ENCODE data around the gene EFCAB14. TPM values are rescaled to one million over a fixed set of nuclear protein-coding genes. Genes with fewer than 3 reads are reported as not detected.

The EFCAB14 gene
- total and polyA plus RNA-seq, 2 donors (not counting 3 experiments of a cell fraction or from before 2014, with no cell fraction given): 30.0 to 81.7 TPM

DNA sequence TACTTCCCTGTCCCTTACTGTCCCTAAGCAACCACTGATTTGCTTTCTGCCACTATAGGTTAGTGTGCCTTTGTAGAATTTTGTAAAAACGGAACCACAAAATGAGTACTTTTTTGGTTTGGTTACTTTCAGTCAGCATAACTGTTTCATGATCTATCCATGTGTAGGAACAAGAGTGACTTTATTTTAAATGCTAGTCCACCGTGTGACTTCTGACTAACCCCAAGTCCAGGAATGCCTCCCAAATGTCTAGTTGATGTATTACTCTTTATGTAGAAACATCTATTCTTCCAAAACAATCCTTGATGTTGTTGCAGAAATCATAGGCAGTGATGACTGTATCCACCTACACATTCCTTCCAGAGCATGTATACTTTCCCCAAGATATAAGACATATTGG lies 72.1 kb downstream of the EFCAB14 start:
- Histone ChIP-seq H3K36me3 (ENCODE audit: control insufficient read depth in 2 of 2, extremely low read depth in 1 of 2, insufficient read depth in 2 of 2, low read length in 2 of 2) (peaks cover 2 to 6% of the 10 kb centered on the region in 2 experiments), H3K9ac (replicated peaks; ENCODE audit: extremely low read depth, insufficient read depth, low read length) (no peak overlapping the region), H3K4me3 (replicated peaks in 1 of 3; ENCODE audit: insufficient read depth in 1 of 3, low read depth in 1 of 3, low read length in 3 of 3) (no peak overlapping the region), H3K27me3 (ENCODE audit: control insufficient read depth in 2 of 2, insufficient read depth in 2 of 2, low read length in 2 of 2) (no peaks in the 10 kb centered on the region), H3K9me1 (replicated peaks; ENCODE audit: control insufficient read depth, extremely low read depth, insufficient read depth, low read length) (no peaks in the 10 kb centered on the region), H3K79me2 (ENCODE audit: control insufficient read depth, insufficient read depth, low read length) (no peaks in the 10 kb centered on the region), H3K27ac (ENCODE audit: insufficient read depth, low read depth, low read length) (no peak overlapping the region), H4K20me1 (replicated peaks; ENCODE audit: control insufficient read depth, extremely low read depth, insufficient read depth, low read length) (no peaks in the 10 kb centered on the region), H3K9me3 (replicated peaks; ENCODE audit: control insufficient read depth, insufficient read depth, low read length) (no peaks in the 10 kb centered on the region), H2AFZ (ENCODE audit: low read depth, low read length) (no peak overlapping the region), H3K4me2 (ENCODE audit: insufficient read depth, low read length) (no peak overlapping the region), H3K4me1 (ENCODE audit: control insufficient read depth, extremely low read depth, insufficient read depth, low read length) (no peaks in the 10 kb centered on the region)
- ChIA-PET POLR2A (no interaction called here), CTCF (no interaction called here)
- intact Hi-C loops (cut with micrococcal nuclease) (no loop called here), dilution Hi-C loops (cut with MboI; ENCODE audit: extremely low pct_ligation_motif_present, low sequenced_read_pairs) (no loop called here)
- FAIRE-seq (no peak), DNase-seq (ENCODE audit: low read depth, low spot score) (no peak)
- TF ChIP-seq GATA2 (IDR thresholded peaks at IDR 0.05; ENCODE audit: insufficient read depth, insufficient read length, low read depth, low read length) (no peak), FOS (IDR thresholded peaks at IDR 0.05; ENCODE audit: borderline replicate concordance, insufficient read depth, low read length) (no peak), MYC (IDR thresholded peaks at IDR 0.05; ENCODE audit: low read depth, low read length) (no peak), JUN (IDR thresholded peaks at IDR 0.05; ENCODE audit: borderline replicate concordance, insufficient read depth, insufficient read length, low read depth) (no peak), EZH2 (IDR thresholded peaks at IDR 0.05; ENCODE audit: borderline replicate concordance, low read depth, low read length, severe bottlenecking) (no peak), POLR2A (IDR thresholded peaks at IDR 0.05; ENCODE audit: low read depth, low read length) (no peak), POLR2AphosphoS5 (IDR thresholded peaks at IDR 0.05; ENCODE audit: insufficient read depth, low read depth, low read length) (no peak)
- TF ChIP-seq, protein P1, sequence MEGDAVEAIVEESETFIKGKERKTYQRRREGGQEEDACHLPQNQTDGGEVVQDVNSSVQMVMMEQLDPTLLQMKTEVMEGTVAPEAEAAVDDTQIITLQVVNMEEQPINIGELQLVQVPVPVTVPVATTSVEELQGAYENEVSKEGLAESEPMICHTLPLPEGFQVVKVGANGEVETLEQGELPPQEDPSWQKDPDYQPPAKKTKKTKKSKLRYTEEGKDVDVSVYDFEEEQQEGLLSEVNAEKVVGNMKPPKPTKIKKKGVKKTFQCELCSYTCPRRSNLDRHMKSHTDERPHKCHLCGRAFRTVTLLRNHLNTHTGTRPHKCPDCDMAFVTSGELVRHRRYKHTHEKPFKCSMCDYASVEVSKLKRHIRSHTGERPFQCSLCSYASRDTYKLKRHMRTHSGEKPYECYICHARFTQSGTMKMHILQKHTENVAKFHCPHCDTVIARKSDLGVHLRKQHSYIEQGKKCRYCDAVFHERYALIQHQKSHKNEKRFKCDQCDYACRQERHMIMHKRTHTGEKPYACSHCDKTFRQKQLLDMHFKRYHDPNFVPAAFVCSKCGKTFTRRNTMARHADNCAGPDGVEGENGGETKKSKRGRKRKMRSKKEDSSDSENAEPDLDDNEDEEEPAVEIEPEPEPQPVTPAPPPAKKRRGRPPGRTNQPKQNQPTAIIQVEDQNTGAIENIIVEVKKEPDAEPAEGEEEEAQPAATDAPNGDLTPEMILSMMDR (IDR thresholded peaks at IDR 0.05; ENCODE audit: extremely low read depth in 1 of 2, insufficient read depth in 1 of 2, low read depth in 1 of 2, low read length in 2 of 2): no peak
- TF ChIP-seq, protein P2, sequence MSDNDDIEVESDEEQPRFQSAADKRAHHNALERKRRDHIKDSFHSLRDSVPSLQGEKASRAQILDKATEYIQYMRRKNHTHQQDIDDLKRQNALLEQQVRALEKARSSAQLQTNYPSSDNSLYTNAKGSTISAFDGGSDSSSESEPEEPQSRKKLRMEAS (IDR thresholded peaks at IDR 0.05; ENCODE audit: insufficient read depth, insufficient read length): no peak
- no TSS peak for BruUV-seq (replicated peaks)

Data from endothelial cell of umbilical vein (primary cell).